ENCODE results near the gene TBC1D32. TPM values are rescaled to one million over a fixed set of nuclear protein-coding genes. Genes with fewer than 3 reads are reported as not detected.

Gene TBC1D32
- total and polyA plus RNA-seq, 2 donors (not counting 3 experiments of a cell fraction or from before 2014, with no cell fraction given): 2.5 to 4.0 TPM

DNA sequence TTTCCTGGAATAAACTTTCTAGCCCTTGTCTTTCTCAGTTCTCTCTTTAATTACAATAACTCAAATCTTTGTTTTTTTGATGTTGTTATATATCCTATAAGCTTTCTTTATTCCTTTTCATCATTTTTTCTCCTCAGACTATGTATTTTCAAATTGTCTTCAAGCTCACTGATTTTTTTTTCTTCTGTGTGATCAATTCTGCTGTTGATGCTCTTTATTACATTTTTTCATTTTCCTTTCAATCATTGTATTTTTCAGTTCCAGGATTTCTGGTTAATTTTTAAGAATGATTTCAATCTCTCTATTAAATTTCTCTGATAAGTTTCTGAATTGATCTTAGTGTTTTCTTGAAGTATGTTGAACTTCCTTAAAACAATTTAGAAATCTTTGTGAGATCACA is 209.7 kb downstream of the TBC1D32 start:
- no peak overlapping the region for H2AFZ ChIP-seq (ENCODE audit: low read depth, low read length)
- intact Hi-C loops (cut with micrococcal nuclease): no loop called here

GRCh38 chr6:121112356-121112755 is 221.9 kb downstream of the TBC1D32 start:
- H3K4me2 ChIP-seq (ENCODE audit: insufficient read depth, low read length): no peak overlapping the region
- dilution Hi-C loops (cut with MboI; ENCODE audit: extremely low pct_ligation_motif_present, low sequenced_read_pairs): no loop called here
- no peak overlapping the region for H3K4me3 ChIP-seq (replicated peaks in 1 of 3; ENCODE audit: insufficient read depth in 1 of 3, low read depth in 1 of 3, low read length in 3 of 3)
- no peak overlapping the region for H3K27ac ChIP-seq (ENCODE audit: insufficient read depth, low read depth, low read length)
- no peak for DNase-seq (ENCODE audit: low read depth, low spot score)
- no peaks in the 10 kb centered on the region for H3K36me3 ChIP-seq (ENCODE audit: control insufficient read depth in 2 of 2, extremely low read depth in 1 of 2, insufficient read depth in 2 of 2, low read length in 2 of 2)
- H3K27me3 ChIP-seq (ENCODE audit: control insufficient read depth in 2 of 2, insufficient read depth in 2 of 2, low read length in 2 of 2): no peaks in the 10 kb centered on the region
- no peak overlapping the region for H2AFZ ChIP-seq (ENCODE audit: low read depth, low read length)
- no peak overlapping the region for H3K9ac ChIP-seq (replicated peaks; ENCODE audit: extremely low read depth, insufficient read depth, low read length)
- no peaks in the 10 kb centered on the region for H3K4me1 ChIP-seq (ENCODE audit: control insufficient read depth, extremely low read depth, insufficient read depth, low read length)
- BruUV-seq (replicated peaks): no TSS peak
- H3K9me3 ChIP-seq (replicated peaks; ENCODE audit: control insufficient read depth, insufficient read depth, low read length): no peaks in the 10 kb centered on the region
- POLR2A ChIA-PET: no interaction called here
- no peak for FAIRE-seq
- H3K9me1 ChIP-seq (replicated peaks; ENCODE audit: control insufficient read depth, extremely low read depth, insufficient read depth, low read length): no peaks in the 10 kb centered on the region
- intact Hi-C loops (cut with micrococcal nuclease): no loop called here
- TF ChIP-seq JUN (IDR thresholded peaks at IDR 0.05; ENCODE audit: borderline replicate concordance, insufficient read depth, insufficient read length, low read depth): no peak
- TF ChIP-seq POLR2A (IDR thresholded peaks at IDR 0.05; ENCODE audit: low read depth, low read length): no peak
- no peak for TF ChIP-seq MYC (IDR thresholded peaks at IDR 0.05; ENCODE audit: low read depth, low read length)
- no peak for TF ChIP-seq MAX (IDR thresholded peaks at IDR 0.05; ENCODE audit: insufficient read depth, insufficient read length)
- TF ChIP-seq GATA2 (IDR thresholded peaks at IDR 0.05; ENCODE audit: insufficient read depth, insufficient read length, low read depth, low read length): no peak
- TF ChIP-seq FOS (IDR thresholded peaks at IDR 0.05; ENCODE audit: borderline replicate concordance, insufficient read depth, low read length): no peak
- TF ChIP-seq EZH2 (IDR thresholded peaks at IDR 0.05; ENCODE audit: borderline replicate concordance, low read depth, low read length, severe bottlenecking): no peak
- no peak for TF ChIP-seq CTCF (IDR thresholded peaks at IDR 0.05; ENCODE audit: extremely low read depth in 1 of 2, insufficient read depth in 1 of 2, low read depth in 1 of 2, low read length in 2 of 2)
- CTCF ChIA-PET: no interaction called here
- no peaks in the 10 kb centered on the region for H3K79me2 ChIP-seq (ENCODE audit: control insufficient read depth, insufficient read depth, low read length)
- H4K20me1 ChIP-seq (replicated peaks; ENCODE audit: control insufficient read depth, extremely low read depth, insufficient read depth, low read length): no peaks in the 10 kb centered on the region

More for the DNA sequence above, 209.7 kb downstream of the TBC1D32 start:
- no peak overlapping the region for H3K27ac ChIP-seq (ENCODE audit: insufficient read depth, low read depth, low read length)
- no TSS peak for BruUV-seq (replicated peaks)
- H3K4me1 ChIP-seq (ENCODE audit: control insufficient read depth, extremely low read depth, insufficient read depth, low read length): no peaks in the 10 kb centered on the region
- CTCF ChIA-PET: no interaction called here
- dilution Hi-C loops (cut with MboI; ENCODE audit: extremely low pct_ligation_motif_present, low sequenced_read_pairs): no loop called here
- TF ChIP-seq POLR2AphosphoS5 (IDR thresholded peaks at IDR 0.05; ENCODE audit: insufficient read depth, low read depth, low read length): no peak
- no peak for TF ChIP-seq POLR2A (IDR thresholded peaks at IDR 0.05; ENCODE audit: low read depth, low read length)
- no peak for TF ChIP-seq EZH2 (IDR thresholded peaks at IDR 0.05; ENCODE audit: borderline replicate concordance, low read depth, low read length, severe bottlenecking)
- TF ChIP-seq CTCF (IDR thresholded peaks at IDR 0.05; ENCODE audit: extremely low read depth in 1 of 2, insufficient read depth in 1 of 2, low read depth in 1 of 2, low read length in 2 of 2): no peak
- no peaks in the 10 kb centered on the region for H4K20me1 ChIP-seq (replicated peaks; ENCODE audit: control insufficient read depth, extremely low read depth, insufficient read depth, low read length)
- POLR2A ChIA-PET: no interaction called here
- H3K27me3 ChIP-seq (ENCODE audit: control insufficient read depth in 2 of 2, insufficient read depth in 2 of 2, low read length in 2 of 2): no peaks in the 10 kb centered on the region
- no peak overlapping the region for H3K9ac ChIP-seq (replicated peaks; ENCODE audit: extremely low read depth, insufficient read depth, low read length)
- no peaks in the 10 kb centered on the region for H3K79me2 ChIP-seq (ENCODE audit: control insufficient read depth, insufficient read depth, low read length)
- H3K9me3 ChIP-seq (replicated peaks; ENCODE audit: control insufficient read depth, insufficient read depth, low read length): no peaks in the 10 kb centered on the region
- H3K4me2 ChIP-seq (ENCODE audit: insufficient read depth, low read length): no peak overlapping the region
- no peak for DNase-seq (ENCODE audit: low read depth, low spot score)
- H3K9me1 ChIP-seq (replicated peaks; ENCODE audit: control insufficient read depth, extremely low read depth, insufficient read depth, low read length): no peaks in the 10 kb centered on the region
- H3K4me3 ChIP-seq (replicated peaks in 1 of 3; ENCODE audit: insufficient read depth in 1 of 3, low read depth in 1 of 3, low read length in 3 of 3): no peak overlapping the region
- no peaks in the 10 kb centered on the region for H3K36me3 ChIP-seq (ENCODE audit: control insufficient read depth in 2 of 2, extremely low read depth in 1 of 2, insufficient read depth in 2 of 2, low read length in 2 of 2)
- FAIRE-seq: no peak

All from endothelial cell of umbilical vein (primary cell).